Right kidney (tissue), 1 donor: ENCODE results near the gene PDE11A.
"Not testable (repeated sequence)": the region's sequence is repeated elsewhere in the genome, so short reads cannot be mapped to it uniquely, and the experiment has no call there.

ENCODE experiments used
- DNase-seq: peaks from one replicate; pipeline ENCODE4 v3.0.0-alpha.2; 2016

Gene PDE11A

DNA sequence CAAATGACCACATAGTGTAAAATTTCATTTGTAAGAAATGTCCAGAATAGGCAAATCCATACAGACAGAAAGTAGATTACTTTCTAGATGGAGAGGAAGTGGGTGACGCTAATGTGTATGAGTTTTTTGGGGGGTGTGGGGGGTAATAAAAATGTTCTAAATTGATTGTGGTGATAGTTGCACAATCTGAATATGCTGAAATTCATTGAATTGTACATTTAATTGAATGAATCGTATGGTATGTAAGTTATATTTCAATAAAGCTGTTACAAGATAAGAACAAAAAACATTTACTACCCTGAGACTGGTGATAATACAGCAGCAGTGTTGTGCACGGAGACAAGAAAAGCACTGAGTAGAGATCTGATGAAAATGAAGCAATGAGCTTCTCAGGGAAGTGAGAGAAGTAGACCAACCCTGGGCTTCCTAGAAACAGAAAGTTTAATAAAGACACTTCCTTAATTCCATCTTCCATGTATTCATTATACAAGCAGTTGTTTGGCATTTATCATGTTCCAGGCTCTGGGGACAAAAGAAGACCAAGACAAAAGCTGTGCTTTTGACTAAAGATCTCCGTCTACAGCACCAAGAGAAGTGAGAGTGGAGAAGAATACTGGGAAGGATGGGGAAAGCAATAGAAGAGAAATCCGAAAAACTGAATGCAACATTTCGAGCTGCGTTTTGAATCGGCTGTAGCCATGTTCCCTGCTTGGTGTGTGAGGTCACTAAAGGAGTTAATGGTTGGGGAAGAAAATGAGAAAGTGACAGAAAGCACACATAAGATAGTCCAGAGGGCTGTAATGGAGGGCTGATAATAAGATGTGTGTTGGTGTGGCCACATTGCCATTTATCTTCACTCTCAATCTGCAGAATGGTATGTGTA, 1.8 kb upstream of the PDE11A start:
- no peak for DNase-seq

DNA sequence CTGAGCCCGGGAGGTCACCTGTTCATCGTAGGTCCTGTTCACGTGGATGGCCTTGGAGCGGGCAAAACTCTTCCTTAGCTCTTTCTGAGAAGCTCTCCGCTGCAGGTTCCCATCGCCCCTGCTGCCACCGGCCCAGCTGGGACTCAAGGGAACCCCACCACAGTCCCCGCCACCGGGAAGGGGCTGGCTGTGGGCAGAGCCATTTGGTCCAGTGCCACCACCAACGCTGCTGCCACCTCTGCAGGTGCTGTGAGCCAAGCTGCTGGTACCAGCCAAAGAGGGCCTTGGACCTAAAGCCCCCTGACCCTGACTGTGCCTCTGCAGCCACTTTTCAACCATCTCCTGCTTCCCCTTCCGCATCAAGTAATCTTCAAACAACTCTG, 586 bp downstream of the PDE11A start:
- no peak for DNase-seq

DNA sequence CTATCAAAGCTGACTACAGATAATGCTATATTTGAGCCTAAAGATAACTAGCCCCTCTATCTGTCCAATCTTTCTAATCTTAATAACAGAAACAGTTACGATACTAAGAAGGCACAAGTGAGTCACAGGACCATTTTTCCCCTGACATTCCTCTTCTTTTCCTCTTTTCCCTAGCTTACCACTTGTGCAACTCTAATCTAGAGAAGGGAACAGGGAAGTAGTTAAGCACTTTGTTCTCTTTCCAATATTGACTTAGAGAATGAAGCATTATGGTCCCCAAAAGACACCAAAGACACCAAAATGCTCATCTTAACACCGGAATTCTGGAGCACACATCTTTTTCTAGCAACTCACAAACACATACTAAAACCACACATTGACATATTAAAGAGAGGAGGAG, 1.8 kb downstream of the PDE11A start:
- no peak for DNase-seq

DNA sequence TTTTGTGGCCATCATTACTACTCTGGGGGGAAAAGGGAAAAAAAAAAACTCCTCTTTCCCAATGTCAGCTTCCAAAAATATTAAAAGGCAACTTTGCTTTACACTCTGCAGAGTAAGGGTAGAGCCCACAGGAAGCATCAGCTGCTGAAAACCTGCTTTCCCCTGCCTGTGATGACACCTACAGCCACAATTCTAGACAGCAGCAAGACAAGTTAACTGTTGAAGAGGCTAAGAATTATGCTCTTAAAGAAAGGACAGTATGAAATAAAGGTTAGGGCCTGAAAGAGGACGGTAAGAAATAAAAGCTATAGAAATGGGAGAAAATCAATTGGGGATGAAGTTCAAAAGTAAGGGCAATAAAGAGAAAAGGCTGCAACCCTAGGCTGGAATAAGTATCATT, 3.0 kb downstream of the PDE11A start:
- DNase-seq = no peak

DNA sequence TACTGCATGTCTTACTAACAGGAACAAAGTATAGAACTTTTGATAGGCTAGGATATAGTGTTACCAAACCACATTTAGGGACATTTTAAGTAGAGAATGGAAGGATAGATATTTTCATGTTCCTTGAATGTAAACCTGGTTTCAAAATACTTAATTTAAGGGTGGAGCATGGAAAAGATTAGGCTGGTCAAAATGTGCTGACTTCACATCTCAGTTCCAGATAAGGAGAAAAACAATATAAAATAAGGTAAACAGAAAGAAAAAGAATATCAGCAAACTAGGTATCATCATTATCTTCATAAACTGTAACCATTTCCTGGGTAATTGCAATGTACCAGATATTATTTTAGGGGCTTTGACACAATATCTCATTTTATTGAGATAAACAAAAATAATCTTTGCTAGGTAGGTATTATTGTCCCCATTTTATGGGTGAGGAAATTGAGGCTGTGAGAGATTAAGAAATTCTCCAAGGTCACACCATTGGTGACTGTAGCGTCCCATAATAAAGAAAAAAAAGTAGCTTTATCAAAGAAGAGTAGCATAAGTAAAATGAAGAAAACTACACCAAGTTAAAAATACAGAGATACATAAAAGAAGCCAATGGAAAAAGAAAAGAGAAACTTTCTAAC, 3.6 kb downstream of the PDE11A start:
- no peak for DNase-seq

DNA sequence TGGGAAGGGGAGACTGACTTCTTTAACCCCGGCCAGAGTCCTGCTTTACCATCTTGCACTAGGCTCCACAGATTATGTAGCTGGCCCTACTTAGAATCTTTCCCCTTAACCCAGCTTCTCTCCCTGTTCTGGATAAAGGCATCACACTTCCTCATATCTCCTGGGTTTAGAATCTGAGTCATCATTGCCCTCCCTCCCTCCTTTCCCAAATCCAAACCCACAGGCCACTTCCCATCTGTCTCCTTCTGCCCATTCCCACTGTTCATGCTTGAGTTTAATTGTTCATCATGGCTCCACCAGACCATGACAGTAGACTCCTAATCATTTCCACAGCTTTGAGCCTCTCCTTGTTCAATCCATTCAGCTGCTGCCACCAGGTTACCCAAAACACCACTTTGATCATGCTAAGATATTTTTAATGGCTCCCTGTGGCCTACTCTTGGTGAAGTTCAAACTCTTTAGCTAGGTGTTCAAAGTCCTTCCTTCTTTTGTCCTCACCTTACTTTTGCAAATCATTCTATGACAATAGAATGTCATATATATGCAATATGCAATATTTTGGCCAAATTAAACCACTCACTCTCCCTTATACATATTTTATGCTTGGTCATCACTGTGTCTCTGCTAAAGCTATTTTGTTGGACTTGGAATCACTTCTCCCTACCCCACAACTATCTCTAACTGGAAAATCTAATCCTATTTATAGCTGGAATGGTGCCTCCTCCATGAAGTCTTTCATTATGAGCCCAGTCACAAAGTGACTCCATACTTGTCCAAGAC, 5.5 kb downstream of the PDE11A start:
- no peak for DNase-seq

DNA sequence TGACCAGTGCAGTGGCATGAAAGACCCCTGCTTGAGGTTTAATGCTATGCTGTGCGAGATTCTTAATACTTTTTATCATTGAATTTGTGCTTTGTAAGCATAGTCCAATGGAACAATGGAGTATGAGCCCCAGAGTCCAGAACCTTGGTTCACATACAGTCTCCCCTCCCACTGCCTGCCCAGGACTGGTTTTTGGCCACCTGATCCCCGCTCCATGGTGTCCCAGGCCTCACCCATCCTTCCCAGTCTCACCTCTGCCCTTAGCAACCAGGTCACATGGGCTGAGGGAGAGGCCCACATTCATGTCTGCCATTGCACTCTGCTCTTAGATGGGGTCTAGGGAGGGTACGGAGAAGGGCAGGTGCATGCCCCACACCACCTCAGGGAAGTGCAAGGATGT, 6.3 kb downstream of the PDE11A start:
- no peak for DNase-seq

DNA sequence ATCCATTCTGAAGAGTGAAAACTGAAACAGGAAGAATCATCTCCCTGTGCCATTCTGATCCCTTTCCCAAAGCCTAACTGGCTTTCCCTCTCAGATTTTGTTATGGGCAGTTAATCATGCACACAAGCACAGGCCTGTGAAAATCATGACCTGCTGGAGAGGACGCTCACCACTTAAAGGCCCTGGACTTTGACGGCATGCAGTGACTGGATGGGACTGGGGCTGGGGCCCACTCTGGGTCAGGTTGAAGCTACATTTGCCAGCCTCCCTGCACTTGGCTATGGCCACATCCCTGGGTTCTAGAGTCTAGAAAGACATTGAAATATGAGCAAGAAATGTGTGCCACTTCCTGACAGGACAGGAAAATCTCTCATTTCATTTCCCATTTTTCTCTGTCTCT, 12.9 kb downstream of the PDE11A start:
- no peak for DNase-seq

DNA sequence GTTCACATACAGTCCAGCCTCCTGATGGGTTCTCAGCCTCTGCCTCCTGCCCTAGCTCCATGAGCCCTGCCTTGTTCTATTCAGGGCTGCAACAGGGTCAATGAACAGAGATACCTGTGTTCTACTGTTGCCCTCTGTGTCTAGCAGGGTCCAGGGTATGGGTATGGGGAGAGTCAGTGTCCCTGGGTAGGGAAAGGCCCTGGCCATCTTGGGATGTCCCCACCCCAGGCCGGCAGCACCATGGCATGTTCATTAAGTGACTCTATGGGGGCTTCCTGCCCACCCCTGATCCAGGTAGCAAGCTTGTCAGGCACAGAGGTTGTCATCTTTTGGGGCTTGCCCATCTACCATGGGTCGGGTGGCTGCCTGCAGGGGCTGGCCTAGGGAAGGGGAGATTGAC, 13.5 kb downstream of the PDE11A start:
- no peak for DNase-seq

DNA sequence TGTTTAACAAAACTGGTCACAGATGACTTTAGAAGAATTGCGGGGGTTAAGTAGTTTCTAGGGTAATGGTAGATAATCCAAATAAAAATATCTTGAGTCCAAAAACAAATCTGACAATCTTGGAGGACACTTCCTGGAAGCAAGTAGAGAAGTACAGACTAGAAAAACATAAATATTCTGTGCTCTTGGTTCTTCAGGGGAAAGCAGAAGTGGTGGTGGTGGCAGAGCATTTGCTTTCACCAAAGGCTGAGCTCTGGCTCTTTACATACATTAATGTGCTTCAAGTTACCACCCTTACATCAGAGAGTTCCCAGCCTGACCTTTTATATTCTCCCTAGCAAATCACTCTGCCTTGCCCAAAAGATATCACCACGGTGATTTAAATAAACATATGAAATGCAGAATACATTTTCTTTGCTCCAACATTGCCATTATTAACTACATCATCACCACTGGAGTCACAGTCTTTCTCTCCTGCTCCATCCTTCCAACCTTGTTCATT, 15.3 kb downstream of the PDE11A start:
- no peak for DNase-seq

DNA sequence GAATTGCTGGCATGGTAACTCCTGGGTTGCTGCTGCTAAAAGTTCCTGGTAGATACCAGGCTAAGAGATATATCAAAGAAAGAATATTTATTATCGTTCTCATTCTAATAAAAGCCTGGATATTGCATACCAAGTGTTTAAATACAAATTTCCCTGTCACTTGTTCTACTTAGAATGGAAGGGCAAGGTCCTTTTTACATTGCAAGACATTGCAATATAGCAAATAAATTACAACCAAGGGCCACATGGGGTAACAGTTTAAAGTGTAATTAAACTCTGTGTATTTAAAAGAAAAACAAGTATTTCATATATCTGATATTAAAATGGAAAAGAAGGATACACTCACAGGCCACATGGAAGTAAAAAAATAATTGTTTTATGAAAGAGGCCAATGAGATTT, 16.2 kb downstream of the PDE11A start:
- no peak for DNase-seq

DNA sequence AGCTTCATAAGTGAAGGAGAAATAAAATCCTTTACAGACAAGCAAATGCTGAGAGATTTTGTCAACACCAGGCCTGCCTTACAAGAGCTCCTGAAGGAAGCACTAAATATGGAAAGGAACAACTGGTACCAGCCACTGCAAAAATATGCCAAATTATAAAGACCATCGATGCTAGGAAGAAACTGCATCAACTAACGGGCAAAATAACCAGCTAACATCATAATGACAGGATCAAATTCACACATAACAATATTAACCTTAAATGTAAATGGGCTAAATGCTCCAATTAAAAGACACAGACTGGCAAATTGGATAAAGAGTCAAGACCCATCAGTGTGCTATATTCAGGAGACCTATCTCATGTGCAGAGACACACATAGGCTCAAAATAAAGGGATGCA, 21.3 kb downstream of the PDE11A start:
- DNase-seq = not testable (repeated sequence)

DNA sequence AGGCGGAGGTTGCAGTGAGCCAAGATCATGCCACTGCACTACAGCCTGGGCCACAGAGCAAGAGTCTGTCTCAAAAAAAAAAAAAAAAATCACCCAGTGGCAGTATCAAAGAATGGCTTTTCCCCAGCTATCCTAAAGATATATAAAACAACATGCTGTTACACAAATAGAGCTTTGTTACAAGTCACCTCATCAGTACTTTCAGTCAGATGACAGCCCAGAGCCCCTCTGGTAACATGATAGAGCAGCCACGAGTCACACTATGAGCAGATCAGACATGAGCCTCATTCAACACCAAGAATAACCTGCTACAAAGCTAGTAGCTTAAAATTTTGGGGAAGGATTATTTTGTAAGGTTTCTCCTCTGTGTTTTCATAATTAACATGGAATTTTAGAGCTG, 25.2 kb downstream of the PDE11A start:
- no peak for DNase-seq

DNA sequence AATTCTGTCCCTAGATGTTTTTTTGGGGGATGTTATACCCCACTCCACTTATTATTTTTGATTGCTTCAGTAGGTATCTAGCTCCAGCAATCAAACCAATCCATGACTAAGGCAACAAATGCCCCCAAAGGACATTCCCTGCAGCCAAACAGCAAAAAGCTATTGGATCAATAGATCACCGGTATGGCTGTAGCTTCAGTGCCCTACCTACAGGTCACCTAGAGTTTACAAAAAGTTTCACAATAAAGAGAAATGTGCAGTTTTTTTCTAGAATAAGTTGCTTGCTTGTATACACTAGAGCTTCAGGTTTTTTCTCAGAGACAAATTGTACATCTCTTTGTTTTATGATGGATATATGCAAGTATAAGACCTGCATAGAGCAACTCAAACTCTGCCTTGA, 27.7 kb downstream of the PDE11A start:
- DNase-seq = no peak

DNA sequence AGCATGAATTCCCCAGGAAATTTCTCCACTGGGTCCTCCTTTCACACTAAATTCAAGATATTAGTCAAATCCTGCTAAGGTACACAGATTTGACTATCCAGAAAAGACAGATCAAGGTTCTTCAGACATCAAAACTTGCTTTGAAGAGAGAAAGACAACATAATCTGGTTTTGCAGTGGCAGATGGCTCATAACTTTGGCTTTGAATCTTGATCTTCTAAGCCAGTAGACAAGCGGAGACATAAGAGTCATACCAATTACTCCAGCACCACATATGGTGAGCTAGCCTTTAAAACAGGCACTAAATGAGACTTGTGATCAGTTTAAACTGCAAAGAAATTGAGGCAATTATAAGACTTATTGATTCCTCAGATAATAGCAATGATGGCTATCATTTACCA, 29.3 kb downstream of the PDE11A start:
- no peak for DNase-seq

DNA sequence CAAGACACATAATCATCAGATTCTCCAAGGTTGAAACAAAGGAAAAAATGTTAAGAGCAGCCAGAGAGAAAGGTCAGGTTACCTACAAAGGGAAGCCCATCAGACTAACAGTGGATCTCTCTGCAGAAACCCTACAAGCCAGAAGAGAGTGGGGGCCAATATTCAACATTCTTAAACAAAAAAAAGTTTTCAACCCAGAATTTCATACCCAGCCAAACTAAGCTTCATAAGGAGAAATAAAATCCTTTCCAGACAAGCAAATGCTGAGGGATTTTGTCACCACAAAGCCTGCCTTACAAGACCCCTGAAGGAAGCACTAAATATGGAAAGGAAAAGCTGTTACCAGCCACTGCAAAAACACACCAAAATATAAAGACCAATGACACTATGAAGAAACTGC, 39.0 kb downstream of the PDE11A start:
- DNase-seq = not testable (repeated sequence)

DNA sequence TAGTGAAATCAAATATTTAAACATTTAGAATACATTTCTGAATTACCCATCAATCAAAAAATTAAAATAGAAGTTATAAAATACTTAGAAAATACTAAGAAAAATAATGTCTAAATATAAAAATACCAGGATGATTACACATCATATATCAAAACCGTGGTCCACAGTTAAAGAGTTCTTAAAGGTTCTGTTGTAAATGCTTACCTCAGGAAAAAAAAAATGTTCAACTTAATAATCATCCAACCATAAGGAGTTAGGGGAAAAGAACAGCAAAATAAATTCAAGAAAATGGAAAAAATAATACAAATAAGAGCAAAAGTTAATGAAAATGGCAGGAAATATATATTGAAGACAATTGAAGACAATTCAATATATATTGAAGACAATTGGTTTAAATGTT, 43.2 kb downstream of the PDE11A start:
- no peak for DNase-seq

DNA sequence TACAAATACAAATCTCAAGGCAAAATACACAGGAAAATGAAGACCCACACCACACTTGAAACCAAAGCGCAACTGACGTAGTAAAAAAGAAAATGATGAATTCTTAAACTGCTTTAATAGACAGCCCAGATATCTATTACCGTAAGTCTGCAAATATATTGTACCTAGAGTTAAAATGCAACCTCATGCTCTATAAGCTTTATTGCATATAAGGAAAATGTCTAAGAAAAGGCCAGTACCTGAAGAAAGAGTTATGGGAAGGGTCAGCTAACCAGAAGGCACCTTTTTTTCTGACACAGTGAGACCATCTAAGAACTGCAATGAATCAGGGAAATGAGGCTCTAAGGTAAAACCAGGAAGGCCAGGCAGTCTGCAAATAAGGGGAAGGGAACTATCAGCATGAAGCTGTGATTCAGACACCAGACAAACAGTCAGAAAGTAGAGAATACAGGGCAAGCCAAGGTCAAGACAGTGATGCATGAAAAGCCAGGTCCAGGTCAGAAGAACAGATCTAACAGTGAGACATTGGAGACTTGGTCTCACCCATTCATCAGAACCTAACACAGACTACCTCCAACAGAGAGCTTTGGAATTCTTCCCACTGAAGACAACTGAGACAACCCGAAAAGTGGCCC, 46.9 kb downstream of the PDE11A start:
- no peak for DNase-seq

DNA sequence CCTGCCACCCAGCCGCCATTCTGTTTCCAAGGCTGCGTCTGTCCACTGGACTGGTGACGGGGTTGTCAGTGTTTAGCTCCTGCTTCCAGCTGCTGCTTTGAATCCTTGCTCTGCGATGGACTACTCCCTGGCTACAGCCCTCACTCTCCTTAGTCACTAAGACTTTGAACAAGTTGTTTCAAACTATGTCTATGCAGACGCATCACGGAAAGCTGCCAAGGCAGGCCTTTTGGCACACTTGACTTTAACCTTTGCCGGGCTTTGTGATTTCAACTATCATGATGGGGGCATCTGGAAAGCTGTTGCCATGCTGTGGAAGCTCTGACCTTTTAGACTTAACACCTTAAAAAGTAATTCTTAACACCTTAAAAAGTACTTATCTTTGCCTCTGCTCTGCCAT, 54.4 kb downstream of the PDE11A start:
- DNase-seq = no peak

DNA sequence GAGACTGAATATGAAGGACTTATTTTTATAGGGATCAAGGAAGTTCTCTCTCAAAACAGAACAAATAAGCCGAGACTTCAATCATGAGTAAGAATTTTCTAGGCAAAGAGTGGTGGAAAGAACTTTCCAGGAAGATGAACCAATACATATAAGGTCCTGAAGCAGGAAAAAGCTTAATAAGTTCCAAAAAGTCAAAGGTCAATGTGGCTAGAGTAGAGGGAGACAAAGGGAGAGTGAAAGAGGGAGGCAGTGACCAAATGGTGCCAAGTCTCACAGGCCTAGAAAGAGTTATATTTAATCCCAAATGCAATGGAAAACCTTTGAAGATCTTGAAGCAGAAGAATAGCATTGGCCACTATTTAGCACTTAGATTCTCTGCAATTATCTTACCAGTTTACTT, 56.0 kb downstream of the PDE11A start:
- DNase-seq = no peak

DNA sequence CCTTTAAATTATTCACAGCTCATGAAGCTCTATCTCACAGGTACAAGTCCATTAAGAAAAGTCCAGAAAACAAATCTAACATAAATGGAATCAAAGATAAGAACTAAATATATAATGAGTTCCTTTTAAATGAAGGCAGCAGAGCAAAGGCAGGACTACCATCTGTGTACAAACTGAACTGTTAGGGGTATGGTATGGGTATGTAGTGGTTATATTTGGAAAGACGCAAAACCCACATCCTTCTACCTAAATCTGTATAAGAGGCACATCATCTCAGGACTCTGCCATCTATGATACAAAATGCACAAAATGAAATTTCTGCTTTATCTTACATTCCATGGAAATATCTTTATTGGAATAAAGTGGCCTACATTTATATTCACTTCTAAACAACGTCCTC, 59.9 kb downstream of the PDE11A start:
- no peak for DNase-seq

DNA sequence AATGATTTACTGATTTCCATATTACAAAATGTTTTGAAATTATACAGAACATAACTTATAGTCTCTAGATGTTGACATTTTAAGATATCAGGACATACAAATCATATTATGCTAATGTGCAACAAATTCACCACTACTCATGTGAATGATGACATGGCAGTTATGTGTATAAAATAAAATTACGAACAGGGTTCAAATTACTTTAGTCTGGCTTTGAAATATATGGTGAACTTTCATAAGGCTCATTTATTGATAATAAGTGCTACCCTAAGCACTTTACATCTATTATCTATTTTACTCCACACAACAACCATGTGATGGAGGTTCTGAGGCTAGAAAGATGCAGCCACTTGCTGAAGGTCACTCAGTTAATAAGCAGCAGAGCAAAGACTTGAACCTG, 62.8 kb downstream of the PDE11A start:
- no peak for DNase-seq
